ENCODE results near the gene C1QTNF5.

C1QTNF5 gene

GRCh38 chr11:119373059-119373920 is 32.6 kb upstream of the C1QTNF5 start:
- in situ Hi-C loops (cut with MboI; ENCODE audit: low sequenced_read_pairs) = no loop called here

GRCh38 chr11:119372260-119373058 is 31.8 kb upstream of the C1QTNF5 start:
- in situ Hi-C loops (cut with MboI; ENCODE audit: low sequenced_read_pairs) = no loop called here

- in situ Hi-C loops (cut with MboI; ENCODE audit: low sequenced_read_pairs) = no loop called here
These were observed 31.1 kb upstream of the C1QTNF5 start for GRCh38 chr11:119371778-119372182.

GRCh38 chr11:119371067-119371601 is 30.5 kb upstream of the C1QTNF5 start:
- in situ Hi-C loops (cut with MboI; ENCODE audit: low sequenced_read_pairs) = no loop called here

- in situ Hi-C loops (cut with MboI; ENCODE audit: low sequenced_read_pairs) = no loop called here
These were observed 29.9 kb upstream of the C1QTNF5 start for GRCh38 chr11:119370486-119371046.

GRCh38 chr11:119369132-119369925 is 28.6 kb upstream of the C1QTNF5 start:
- in situ Hi-C loops (cut with MboI; ENCODE audit: low sequenced_read_pairs) = no loop called here

GRCh38 chr11:119368121-119369034 is 27.7 kb upstream of the C1QTNF5 start:
- in situ Hi-C loops (cut with MboI; ENCODE audit: low sequenced_read_pairs) = no loop called here

GRCh38 chr11:119367661-119368120 is 27.0 kb upstream of the C1QTNF5 start:
- in situ Hi-C loops (cut with MboI; ENCODE audit: low sequenced_read_pairs) = no loop called here

GRCh38 chr11:119366690-119367620 is 26.3 kb upstream of the C1QTNF5 start:
- in situ Hi-C loops (cut with MboI; ENCODE audit: low sequenced_read_pairs) = no loop called here

GRCh38 chr11:119365071-119365591 is 24.4 kb upstream of the C1QTNF5 start:
- in situ Hi-C loops (cut with MboI; ENCODE audit: low sequenced_read_pairs) = no loop called here

- in situ Hi-C loops (cut with MboI; ENCODE audit: low sequenced_read_pairs) = no loop called here
These were observed 23.3 kb upstream of the C1QTNF5 start for GRCh38 chr11:119363851-119364590.

- in situ Hi-C loops (cut with MboI; ENCODE audit: low sequenced_read_pairs) = no loop called here
These were observed 22.6 kb upstream of the C1QTNF5 start for GRCh38 chr11:119363081-119363850.

- in situ Hi-C loops (cut with MboI; ENCODE audit: low sequenced_read_pairs) = no loop called here
These were observed 22.0 kb upstream of the C1QTNF5 start for GRCh38 chr11:119362741-119363080.

GRCh38 chr11:119361941-119362725 is 21.4 kb upstream of the C1QTNF5 start:
- in situ Hi-C loops (cut with MboI; ENCODE audit: low sequenced_read_pairs) = no loop called here

GRCh38 chr11:119361056-119361787 is 20.5 kb upstream of the C1QTNF5 start:
- in situ Hi-C loops (cut with MboI; ENCODE audit: low sequenced_read_pairs) = no loop called here

All from HL-60/S4 treated with phorbol 12-myristate 13-acetate at 8.2 ng/mL for 4 days and 3 days (cell line).